Activated CD4-positive, alpha-beta T cell treated with anti-CD3 and anti-CD28 coated beads, Interleukin-2, amount 50 U/mL, for 48 hours (primary cell): ENCODE results near the gene ERGIC1.
"Not testable (repeated sequence)": the region's sequence is repeated elsewhere in the genome, so short reads cannot be mapped to it uniquely, and the experiment has no call there.

Source experiments
- DNase-seq, 2 experiments: peaks; one replicate each; pipeline ENCODE4 v3.0.0-alpha.2; 2020

The ERGIC1 gene

DNA sequence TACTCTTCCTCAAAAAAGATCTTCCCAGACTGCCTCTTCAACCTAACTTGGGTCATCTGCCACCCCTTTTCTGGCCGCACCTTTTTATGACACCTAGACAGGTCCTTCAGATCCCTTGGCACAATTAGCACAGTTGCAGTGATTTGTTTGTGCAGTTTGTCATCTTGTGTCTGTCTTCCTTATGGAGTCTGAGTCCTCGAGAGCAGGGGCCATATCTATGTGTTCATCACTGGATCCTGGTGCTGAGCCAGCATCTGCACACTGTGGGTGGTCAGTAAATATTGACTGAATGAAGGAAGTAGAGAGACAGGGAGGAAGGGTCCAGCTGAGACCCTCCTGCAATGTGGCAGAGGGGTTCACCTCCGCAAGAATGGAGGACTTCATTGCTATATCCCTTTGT is 14.4 kb downstream of the ERGIC1 start:
- DNase-seq: no peak

DNA sequence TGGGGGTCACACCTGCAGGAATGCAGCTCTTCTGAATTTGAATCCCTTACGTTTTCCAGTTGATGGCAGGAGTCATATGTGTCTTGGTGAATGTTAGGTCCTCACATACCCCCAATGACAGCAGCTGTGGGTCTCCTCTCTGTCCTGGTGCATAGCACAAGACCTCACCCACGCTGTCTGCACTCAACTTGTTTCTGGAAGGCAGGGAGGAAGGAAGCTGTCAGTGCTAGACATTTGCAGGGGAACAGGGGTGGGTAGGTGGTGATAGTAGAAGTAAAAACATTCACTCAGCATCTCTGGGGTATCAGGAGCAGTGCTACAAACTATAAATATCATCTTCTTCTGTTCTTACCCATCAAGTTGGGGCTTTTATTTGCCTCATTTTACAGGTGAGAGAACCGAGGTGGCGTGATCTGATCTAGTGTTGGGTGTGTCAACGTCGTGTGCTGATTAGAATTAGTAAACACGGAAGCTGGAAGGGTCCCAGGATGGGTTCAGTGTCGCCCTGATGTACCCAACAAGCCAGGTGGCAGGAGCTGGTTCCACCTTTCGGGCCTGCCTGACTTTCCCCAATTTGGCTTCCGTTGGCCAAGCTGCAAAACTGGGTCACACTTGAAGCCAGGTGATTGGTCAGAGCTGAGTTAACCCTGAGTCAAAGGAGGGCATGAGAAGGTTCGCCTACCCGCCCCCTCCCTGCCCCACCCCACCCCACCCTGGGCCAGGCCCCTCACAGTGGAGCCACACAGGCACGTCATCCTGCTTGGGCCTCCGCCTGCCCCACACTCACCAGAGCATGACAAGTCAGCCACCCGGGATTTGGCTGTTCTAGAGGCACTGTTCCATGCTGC is 15.8 kb downstream of the ERGIC1 start:
- DNase-seq: no peak

DNA sequence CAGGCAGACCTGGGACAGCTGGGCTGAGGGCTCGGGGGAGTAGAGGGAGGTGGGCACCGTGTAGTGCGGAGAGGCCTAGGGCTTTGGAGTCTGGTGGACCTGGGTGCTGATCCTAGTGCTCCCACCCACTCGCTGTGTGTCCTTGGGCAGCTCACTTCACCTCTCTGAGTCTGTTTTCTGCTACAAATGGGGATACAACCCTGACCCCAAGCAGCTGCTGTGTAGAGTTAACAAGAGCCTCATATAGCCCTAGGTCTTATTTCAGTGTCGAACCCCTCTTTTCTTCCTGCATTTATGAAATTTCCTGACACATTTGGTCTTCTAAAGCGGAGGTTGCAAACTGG is 16.4 kb downstream of the ERGIC1 start:
- DNase-seq: no peak

DNA sequence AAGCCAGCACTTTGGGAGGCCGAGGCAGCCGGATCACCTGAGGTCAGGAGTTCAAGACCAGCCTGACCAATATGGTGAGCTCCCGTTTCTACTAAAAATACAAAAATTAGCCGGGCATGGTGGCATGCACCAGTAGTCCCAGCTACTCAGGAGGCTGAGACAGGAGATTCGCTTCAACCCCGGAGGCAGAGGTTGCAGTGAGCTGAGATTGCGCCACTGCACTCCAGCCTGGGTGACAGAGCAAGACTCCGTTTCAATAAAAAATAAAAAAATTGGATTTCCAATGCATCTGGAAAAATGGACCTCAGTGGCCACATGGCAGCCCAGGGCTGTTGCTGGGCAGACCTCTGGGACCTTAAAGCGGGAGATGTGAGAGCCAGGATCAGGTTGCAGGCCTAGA is 17.2 kb downstream of the ERGIC1 start:
- not testable (repeated sequence) for DNase-seq

DNA sequence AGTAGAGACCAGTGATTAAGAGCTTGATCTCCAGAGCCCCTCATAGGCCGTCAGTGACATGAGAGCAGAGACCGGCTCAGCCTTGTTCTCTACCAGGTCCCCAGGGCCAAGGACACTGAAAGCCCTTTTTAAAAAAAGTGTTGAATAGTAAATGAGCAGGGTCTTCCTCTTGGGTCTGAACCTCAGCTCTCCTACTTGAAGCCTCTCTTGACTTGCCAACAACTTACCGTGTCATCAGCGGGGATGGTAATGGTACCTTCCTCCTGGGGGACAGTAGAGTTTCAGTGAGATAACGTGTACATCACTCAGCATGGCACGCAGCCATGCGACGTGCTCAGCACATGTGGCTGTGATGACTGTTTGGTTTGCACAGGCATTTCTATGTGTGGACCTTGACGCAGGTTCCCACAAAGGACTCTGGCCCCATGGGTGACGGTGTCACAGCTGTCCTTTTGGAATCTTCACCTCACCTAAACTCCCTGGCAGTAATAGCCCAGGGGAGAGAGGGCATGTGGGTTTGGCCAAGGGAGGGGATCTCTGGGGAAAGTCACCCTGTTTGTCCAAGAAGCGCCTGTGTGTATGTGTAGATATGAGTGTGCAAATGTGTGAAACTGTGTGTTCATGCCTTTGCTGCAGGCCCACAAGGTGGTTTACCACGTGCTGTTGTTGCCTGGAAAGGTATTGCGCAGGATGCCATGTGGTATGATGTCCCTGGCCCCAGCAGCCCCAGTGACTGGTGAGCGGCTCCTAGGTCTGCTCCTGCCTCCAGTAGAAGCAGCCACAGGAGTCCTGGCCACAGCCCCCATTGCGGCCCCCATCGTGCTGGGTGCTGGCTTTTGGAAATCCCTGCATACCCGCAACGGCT is 18.7 kb downstream of the ERGIC1 start:
- no peak for DNase-seq

DNA sequence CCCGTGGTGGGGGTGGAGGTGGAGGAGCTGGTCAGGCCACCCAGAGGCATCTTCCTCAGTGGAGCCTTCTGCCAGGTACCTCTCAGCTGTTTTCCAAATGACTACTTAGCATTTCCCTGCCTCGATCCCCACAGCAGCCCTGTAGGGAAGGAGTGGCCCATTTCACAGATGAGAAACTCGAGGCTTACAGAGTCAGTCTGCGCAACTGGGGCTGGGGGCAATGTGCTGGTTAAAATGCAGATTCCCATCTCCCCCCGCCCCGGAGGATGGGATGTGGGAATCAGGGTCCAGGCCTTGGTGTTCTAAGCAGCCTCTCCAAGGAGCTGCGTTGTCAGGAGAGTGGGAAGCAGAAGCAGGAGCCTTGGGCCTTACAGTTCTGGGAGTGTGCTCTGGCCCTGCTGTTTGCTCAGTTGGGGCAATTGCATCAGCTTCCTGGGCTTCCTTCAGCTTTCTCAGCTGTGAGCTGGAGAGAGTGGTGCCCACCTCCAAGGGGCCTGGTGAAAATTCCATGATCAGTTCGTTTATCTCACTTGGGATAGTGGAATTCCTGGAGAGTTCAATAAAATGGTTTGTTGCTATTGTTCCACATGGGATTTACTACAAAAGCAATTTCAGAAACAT is 19.4 kb downstream of the ERGIC1 start:
- no peak for DNase-seq

DNA sequence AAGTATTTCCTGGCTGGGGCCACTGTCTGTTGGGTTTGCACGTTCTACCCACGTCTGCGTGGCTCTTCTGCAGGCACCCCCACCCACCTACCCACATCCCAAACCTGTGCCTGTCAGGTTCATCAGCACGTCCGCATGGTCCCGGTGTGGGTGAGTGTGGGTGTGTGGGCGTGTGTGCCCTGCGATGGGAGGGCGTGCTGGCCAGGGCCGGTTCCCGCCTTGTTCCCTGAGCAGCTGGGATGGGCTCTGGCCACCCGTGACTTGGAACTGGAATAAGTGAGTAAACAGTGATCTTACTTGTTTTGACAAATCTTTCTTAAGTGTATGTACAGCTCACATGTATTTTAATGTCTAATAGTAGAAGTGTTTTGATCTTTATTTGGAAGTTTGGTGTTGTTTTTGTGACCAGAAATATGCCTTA is 20.4 kb downstream of the ERGIC1 start:
- DNase-seq: no peak

DNA sequence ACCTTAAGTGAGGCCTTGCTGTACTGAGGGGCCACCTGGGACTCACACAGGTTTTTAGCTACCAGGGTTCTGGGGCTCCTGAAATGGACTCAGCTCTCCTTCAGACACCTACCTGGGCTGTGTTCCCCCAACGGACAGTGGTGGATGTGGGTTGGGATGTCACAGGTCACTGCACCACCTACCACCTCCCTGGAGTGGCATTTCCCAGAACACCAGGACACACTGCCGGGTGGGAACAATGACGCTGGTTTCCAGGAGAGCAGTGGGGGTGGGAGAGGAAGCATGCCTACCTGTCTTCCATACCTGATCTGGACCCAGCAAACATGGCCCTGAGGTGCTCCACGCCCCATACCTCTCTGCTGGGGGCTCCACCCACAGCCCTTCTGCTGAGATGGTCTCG is 20.9 kb downstream of the ERGIC1 start:
- no peak for DNase-seq

DNA sequence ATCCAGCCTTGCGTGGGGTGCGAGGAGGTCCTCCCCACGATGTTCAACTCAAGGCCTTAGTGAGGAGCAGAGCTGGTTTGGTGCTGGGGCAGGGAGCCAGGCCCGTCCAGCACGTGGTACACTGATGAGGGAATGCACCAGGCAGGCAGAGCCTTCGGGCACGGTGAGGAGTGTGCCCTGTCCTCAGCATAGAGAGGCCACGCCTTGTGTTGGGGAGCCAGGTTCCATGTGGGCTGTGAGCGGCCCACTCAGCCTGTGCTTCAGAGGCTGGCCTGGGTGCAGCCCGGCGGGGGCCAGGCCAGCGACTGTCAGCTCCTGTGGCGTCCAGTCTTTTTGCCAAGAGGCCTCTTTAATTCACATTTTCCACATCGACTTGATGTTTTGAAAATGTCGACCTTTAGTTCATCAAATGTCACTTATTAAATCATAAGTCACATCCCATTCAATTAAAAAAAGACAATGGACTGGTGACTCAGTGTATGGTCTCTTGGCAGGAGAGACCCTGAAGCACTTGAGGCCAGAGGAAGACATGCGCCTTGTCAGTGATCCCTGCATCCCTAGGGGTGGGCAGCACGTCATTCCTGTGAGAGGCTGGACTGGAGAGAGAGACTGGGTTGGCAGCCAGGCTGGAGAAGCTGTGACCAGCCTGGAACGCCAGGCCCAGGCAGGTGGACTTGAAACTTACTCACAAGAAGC is 21.7 kb downstream of the ERGIC1 start:
- DNase-seq: no peak

DNA sequence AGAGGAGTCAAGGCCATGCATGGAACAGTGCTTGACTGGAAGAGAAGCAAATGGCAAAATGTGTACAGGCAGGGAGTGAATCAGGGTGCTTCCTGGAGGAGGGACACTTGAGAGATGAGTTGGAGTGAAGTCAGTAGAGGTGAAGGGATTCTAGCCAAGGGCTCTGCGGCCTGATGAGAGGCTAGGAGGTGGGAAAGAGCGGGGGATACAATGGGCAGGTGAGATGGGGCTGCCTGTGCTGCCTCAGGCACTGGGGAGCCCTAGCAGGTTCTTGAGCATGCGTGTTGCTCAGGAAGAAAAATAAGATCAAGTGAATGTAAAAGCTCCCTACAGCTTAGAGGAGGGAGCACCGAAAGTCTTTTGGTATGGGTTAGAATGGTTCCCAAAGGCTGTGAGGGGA is 22.3 kb downstream of the ERGIC1 start:
- DNase-seq: no peak

DNA sequence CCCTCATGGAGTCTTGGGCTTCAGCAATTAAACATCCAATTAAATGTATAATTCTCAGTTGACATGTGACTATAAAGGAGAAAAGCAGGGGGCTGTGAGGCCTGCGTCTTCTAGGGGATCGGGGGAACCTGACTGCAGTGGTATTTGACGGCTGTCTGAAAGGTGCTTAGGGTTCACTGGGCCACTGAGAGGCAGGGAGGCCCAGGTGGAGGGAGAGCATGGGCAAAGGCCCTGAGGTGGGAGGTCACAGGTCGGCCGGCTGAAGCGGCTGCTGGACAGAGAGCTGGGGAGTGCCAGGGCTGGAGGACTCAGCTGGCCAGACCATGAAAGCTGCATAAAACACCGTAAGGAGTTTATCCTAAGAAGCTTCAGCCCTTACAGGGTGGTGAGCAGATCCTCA is 23.9 kb downstream of the ERGIC1 start:
- DNase-seq: no peak

DNA sequence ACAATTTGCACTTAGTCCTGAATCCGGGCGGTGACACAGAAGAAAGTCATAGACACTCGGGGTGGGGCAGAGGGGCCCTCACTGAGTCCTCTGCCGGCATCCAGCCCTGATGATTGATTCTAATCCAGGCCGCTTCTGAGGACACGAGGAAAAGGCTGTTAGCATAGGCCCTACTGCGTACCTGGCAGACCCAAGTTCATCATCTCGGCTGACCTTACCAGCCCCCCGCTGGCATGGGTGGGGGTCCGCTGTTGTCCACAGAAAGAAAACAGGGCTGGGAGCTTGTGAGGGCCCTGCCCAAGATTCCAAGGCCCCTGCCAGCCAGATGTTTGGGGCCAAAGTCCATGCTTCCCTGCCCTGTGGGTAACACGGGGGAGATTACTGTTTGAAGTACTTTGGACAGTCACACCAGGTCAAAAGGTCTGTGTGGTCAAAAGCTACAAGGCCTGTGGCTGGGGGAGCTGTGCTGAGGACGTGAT is 24.5 kb downstream of the ERGIC1 start:
- DNase-seq: no peak

DNA sequence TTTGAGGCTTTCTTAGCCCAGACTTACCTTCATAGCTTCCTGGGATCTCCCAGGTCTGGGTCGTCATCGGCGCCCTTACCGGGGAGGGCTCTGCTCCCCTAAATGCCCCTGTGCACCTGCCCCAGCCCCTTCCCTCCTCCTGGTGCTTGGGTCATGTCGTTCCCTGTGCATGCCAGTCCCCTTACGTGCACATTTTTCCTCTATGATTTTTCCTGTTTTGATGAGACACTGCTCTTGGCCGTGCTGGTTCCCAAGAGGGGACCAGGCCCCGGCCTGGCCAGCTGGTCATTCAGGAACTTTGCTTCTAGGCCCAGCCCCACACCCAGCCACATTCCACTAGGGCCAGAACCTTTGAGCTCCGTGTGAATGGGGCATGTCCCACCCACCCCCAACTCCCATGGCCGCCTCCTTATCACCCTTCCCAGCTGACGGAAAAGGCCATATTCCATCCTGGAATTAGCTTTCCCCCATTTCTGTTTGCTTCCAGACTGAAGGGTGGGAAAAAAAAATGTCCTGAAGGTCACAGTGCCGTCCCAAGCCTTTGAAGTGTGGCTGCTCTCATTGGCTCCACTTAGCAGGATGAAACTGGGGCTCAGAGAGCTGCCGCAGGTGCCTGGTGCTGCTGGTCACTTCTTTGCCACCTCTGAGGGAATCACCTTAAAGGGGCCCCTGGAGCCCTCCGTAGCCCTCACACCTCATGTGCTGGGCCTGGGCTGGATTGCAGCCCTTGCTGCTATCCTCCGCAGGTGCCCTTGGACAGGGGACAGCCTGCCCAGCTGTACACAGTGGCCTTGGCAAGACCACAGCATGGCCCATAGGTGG is 25.1 kb downstream of the ERGIC1 start:
- DNase-seq: no peak

DNA sequence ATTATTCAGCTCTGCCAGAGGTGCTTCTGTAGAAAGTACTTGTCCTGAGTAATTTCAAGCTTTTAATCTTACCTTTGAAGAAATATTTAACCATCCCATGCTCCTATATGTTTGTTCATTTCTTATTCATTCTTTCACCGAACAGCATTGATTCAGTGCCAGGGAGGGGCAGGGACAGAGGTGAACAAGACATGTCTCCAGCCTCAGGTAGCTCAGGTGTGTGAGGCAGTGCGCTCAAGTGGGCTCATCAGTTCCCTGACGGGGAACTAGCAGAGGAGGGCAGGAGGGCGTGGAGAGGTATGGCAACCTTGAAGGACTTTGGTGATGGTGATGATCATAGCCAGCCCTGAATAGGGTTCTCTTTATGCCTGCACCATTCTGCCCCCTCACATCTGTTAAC is 25.9 kb downstream of the ERGIC1 start:
- no peak for DNase-seq

DNA sequence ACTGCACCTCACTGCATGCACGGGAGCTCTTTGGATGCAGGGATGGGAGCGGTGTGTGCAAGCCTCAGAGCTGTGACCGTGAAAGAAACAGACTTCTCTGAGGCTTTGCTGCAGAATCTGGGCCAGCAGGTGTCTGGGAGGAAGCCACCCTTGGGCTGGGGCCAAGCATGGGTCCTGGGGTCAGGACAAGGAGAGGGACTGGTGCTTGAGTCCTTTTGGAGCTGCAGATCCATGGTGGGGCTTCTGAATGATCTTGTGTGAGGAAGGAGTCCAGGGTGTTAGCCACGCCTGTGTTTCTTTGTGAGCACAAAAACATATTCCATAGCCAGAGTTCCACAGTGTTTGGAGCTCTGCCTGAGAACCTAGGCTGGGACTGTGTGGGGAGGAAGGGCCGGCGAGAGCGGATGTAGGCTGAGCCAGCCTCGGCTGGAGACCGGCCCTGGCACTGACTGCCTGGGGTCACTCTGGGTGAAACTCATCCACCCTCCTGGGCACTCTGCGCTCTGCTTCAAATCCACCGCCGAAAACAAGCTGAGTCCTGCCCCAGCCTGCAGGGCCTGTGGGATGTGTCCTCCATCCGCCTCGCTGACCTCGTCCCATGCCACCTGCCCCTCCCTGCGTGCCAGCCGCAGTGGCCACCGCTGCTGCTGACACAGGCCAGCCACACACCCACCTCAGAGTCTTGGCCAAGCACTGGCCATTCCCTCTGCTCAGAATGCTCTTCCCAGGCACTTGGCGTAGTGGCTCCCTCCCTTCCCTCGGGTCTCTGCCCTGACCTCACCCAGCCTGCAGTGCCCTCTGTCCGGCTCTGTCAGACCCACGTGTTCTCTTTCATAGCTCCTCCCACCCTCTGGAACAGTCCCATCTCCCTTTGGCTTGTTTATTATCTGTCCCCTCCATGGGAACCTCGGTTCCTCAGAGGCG is 26.7 kb downstream of the ERGIC1 start:
- DNase-seq: no peak

DNA sequence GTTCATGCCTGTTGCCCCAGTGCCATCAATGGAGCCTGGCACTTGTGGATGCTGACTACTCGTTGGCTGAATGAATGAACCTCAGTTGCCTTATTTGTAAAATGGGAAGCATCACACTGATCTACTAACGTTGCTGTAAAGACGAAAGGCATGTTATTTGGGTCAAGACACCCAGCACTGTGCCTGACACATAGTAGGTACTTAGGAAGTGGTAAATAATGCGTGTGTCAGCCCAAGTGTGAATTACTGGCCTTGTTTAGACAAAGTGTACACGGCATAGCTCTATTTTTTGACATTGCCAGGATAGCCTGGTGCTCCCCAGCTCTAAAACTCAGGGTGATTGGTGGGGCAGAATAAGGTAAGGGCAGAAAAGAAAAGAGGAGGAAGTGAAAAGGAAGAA is 27.4 kb downstream of the ERGIC1 start:
- DNase-seq: no peak

DNA sequence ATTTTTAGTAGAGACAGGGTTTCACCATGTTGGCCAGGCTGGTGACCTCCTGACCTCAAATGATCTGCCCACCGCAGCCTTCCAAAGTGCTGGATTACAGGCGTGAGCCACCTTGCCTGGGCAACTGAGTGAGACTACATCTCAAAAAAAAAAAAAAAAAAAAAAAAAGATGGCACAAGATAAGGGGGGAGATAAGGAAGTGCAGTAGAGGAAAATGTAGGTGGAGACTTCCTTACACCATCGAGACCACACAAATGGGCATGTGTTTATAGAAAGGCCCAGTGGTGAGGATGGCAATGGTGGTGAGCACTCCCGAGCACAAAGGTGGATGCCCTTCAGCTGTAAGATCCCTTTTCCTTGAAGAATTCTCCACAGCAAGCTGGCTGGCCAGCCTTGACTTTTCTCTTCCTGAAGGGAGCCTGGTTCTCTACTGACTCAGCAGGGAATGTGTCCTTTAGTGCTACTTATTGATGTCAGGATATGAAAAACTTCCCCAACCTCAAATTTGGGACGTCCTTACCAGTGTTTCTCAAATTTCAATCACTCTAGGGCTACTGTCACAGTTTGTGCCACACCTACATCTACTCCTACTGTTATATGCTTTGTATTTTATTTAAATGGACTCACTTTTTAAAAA is 28.2 kb downstream of the ERGIC1 start:
- DNase-seq: no peak

DNA sequence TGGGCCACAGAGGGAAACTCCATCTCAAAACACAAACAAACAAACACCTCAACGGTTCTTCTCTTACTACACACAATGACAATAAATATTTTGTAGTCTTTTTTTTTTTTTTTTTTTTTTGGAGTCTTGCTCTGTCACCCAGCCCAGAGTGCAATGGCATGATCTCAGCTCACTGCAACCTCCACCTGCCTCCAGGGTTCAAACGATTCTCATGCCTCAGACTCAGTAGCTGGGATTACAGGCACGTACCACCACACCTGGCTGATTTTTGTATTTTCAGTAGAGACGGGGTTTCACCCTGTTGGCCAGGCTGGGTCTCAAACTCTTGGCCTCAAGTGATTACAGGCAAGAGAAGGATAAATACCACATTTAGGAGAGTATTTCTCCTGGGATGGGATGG is 30.1 kb downstream of the ERGIC1 start:
- not testable (repeated sequence) for DNase-seq

DNA sequence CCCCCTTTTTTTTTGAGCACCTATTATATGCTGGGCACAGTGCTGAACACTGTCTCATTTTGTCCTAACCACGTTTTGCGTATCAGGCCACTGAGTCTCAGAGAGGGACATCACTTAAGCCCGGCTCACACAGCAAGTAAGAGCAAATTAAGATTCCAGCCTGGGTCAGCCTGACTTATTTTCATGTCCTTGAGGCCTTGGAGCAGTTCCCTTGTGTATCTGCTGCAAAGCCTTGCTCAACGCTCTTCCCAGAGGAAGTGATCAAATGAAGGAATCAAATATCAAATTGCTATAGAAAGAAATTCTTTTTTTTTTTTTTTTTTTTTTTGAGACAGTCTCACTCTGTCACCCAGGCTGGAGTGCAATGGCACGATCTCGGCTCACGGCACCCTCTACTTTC is 30.7 kb downstream of the ERGIC1 start:
- DNase-seq: no peak

DNA sequence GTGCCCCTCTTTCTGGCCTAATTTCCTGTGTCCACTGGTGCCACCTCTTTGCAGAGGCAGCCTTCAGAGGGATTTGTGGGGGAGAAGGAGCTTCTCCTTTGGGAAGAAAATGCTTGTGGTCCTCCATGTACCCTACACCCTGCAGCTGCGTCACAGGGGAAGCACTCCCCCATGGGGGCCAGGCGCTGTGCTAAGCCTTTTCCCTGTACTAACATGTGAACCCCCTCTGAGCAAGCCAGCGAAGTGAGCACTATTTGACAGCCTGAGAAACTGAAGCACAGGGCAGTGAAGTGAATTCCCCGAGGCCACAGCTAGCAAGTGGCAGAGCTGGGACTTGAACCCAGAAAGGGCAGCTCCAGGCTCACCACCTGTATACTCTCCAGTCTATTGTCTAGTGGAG is 32.3 kb downstream of the ERGIC1 start:
- DNase-seq: no peak
